Measurements from ENCODE around the gene CCSER1. TPM values are rescaled to one million over a fixed set of nuclear protein-coding genes. Genes with fewer than 3 reads are reported as not detected.
"Not testable (repeated sequence)": the region's sequence is repeated elsewhere in the genome, so short reads cannot be mapped to it uniquely, and the experiment has no call there.

CCSER1 gene
- total RNA-seq, 1 donor from 2014 or later: 11.9 TPM

DNA sequence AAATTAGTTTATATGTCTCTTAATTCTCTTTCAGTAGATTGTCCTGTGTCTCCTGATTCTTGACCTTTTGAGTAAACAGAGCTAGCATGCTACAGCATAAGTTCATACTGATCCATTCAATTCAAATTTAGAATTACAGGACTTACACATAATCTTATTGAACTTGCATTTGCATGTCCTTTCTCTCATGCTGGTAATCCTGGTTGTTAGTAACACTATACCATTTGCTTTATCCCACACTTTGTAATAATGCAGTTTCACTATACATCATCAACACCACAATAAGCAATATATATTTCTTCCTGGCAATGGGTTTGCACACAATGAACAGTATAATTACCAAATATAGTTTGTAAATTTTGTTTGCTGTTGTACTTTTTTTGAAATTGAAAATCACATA, 1239.4 kb downstream of the CCSER1 start:
- Mint-ChIP-seq H3K9me3 (no peaks in the 10 kb centered on the region), H3K27ac (ENCODE audit: unreplicated experiment) (no peak overlapping the region), H3K4me3 (no peak overlapping the region), H3K27me3 (ENCODE audit: low read depth) (no peaks in the 10 kb centered on the region), H3K36me3 (ENCODE audit: low read depth) (no peaks in the 10 kb centered on the region), H3K4me1 (no peaks in the 10 kb centered on the region)
- TF ChIP-seq, protein P1, sequence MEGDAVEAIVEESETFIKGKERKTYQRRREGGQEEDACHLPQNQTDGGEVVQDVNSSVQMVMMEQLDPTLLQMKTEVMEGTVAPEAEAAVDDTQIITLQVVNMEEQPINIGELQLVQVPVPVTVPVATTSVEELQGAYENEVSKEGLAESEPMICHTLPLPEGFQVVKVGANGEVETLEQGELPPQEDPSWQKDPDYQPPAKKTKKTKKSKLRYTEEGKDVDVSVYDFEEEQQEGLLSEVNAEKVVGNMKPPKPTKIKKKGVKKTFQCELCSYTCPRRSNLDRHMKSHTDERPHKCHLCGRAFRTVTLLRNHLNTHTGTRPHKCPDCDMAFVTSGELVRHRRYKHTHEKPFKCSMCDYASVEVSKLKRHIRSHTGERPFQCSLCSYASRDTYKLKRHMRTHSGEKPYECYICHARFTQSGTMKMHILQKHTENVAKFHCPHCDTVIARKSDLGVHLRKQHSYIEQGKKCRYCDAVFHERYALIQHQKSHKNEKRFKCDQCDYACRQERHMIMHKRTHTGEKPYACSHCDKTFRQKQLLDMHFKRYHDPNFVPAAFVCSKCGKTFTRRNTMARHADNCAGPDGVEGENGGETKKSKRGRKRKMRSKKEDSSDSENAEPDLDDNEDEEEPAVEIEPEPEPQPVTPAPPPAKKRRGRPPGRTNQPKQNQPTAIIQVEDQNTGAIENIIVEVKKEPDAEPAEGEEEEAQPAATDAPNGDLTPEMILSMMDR (conservative IDR thresholded peaks at IDR 0.05): no peak
- no peak for DNase-seq (ENCODE audit: low read depth, low spot score)

DNA sequence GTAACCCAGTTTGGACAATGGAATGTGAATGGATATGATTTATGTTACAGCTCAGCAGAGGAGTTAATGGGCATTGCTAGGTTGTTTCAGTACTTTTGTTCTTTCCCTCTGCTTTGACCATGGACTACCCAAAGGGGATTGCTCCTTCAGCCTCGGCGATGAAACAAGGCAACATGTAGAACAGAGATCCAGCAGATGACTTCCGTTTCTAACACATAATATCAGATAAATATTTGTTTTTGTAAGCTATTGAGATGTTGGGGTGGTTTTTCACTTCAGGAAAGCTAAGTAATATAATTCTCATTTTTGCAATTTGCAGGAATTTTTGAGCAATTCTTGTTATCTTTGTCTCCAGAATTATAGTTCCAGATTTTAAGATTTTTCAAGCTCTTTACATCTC, 1241.9 kb downstream of the CCSER1 start:
- Mint-ChIP-seq H3K4me1 (peaks cover 5% of the 10 kb centered on the region), H3K27ac (ENCODE audit: unreplicated experiment) (no peak overlapping the region), H3K4me3 (no peak overlapping the region), H3K36me3 (ENCODE audit: low read depth) (no peaks in the 10 kb centered on the region), H3K9me3 (peaks cover 4% of the 10 kb centered on the region), H3K27me3 (ENCODE audit: low read depth) (no peaks in the 10 kb centered on the region)
- DNase-seq (ENCODE audit: low read depth, low spot score): no peak
- TF ChIP-seq, protein P1 (conservative IDR thresholded peaks at IDR 0.05): no peak

DNA sequence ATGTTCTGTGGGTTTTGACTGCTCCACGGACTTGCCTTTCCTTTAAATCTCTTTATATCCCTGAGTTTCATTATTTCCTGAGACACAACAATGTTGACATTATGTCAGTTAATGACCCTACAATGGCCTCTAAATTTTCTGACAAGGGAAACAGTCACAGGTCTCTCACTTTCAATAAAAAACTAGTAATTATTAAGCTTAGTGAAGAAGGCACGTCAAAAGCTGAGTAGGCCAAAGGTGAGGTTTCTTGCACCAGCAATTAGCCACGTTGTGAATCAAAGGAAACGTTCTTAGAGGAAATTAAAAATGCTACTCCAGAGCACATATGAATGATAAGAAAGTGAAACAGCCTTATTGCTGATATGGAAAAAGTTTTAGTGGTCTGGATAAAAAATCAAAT, 1246.4 kb downstream of the CCSER1 start:
- Mint-ChIP-seq H3K27me3 (ENCODE audit: low read depth) (no peaks in the 10 kb centered on the region), H3K9me3 (peaks cover 12% of the 10 kb centered on the region), H3K4me1 (peaks cover 5% of the 10 kb centered on the region), H3K36me3 (ENCODE audit: low read depth) (peaks cover 6% of the 10 kb centered on the region), H3K4me3 (no peak overlapping the region), H3K27ac (ENCODE audit: unreplicated experiment) (no peak overlapping the region)
- TF ChIP-seq, protein P1 (conservative IDR thresholded peaks at IDR 0.05): no peak
- no peak for DNase-seq (ENCODE audit: low read depth, low spot score)

DNA sequence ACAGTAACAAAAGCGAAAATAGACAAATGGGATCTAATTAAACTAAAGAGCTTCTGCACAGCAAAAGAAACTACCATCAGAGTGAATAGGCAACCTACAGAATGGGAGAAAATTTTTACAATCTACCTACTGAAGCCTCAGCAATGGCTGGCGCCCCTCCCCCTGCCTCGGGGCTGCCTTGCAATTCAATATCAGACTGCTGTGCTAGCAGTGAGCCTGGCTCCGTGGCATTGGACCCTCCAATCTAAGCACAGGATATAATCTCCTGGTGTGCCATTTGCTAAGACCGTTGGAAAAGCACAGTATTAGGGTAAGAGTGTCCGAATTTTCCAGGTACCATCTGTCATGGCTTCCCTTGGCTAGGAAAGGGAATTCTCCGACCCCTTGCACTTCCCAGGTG, 1278.2 kb downstream of the CCSER1 start:
- not testable (repeated sequence) for DNase-seq (ENCODE audit: low read depth, low spot score); H3K27me3 Mint-ChIP-seq (ENCODE audit: low read depth); H3K4me1 Mint-ChIP-seq; H3K4me3 Mint-ChIP-seq; H3K27ac Mint-ChIP-seq (ENCODE audit: unreplicated experiment); H3K9me3 Mint-ChIP-seq
- H3K36me3 Mint-ChIP-seq (ENCODE audit: low read depth): peaks cover 10% of the 10 kb centered on the region

DNA sequence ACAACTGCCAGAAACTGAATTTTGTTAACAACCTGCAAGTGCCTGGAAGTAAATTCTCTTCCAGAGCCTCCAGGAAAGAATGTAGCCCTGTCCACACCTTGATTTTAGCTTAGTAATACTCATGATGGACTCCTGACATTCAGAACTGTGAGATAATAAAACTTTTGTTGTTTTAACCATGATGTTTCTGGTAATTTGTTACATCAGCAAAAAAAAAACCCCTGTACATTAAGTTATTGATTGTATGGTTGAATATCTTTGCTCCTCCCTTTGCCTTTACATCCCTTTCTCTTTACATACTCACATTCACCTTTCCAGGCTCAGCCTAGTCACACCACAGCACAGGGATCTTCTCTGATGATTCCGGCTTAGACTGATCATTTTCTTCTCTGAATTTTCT, 1294.8 kb downstream of the CCSER1 start:
- H3K4me1 Mint-ChIP-seq: no peaks in the 10 kb centered on the region
- H3K36me3 Mint-ChIP-seq (ENCODE audit: low read depth): no peaks in the 10 kb centered on the region
- no peaks in the 10 kb centered on the region for H3K27me3 Mint-ChIP-seq (ENCODE audit: low read depth)
- peaks cover 8% of the 10 kb centered on the region for H3K9me3 Mint-ChIP-seq
- DNase-seq (ENCODE audit: low read depth, low spot score): no peak
- H3K4me3 Mint-ChIP-seq: no peak overlapping the region
- TF ChIP-seq, protein P1 (conservative IDR thresholded peaks at IDR 0.05): no peak
- H3K27ac Mint-ChIP-seq (ENCODE audit: unreplicated experiment): no peak overlapping the region

DNA sequence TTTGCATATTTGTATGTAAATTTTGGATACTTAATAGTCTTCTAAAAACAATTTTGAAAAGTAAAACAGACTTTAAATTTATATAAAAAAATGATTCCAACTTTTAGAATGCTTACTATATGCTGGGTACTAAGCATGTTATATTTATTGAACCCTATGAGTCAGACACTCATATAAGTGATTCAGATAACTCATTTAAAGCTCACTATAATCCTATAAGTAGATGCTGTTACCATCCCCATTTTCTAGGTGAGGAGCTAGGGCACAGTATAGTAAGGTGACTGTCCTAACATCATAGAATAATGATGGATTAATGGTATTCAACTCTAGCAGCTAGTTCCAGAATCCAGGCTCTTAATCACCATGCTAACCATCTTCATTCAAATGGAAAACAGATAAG, 1299.5 kb downstream of the CCSER1 start:
- Mint-ChIP-seq H3K36me3 (ENCODE audit: low read depth) (no peaks in the 10 kb centered on the region), H3K27ac (ENCODE audit: unreplicated experiment) (no peak overlapping the region), H3K27me3 (ENCODE audit: low read depth) (no peaks in the 10 kb centered on the region), H3K4me3 (no peak overlapping the region), H3K9me3 (no peaks in the 10 kb centered on the region), H3K4me1 (no peaks in the 10 kb centered on the region)
- no peak for DNase-seq (ENCODE audit: low read depth, low spot score)
- TF ChIP-seq, protein P1 (conservative IDR thresholded peaks at IDR 0.05): no peak
